ENCODE data around the gene CNIH2.
"Not testable (repeated sequence)": the region's sequence is repeated elsewhere in the genome, so short reads cannot be mapped to it uniquely, and the experiment has no call there.

The CNIH2 gene

GRCh38 chr11:66276619-66277018 is 1.4 kb upstream of the CNIH2 start:
- not testable (repeated sequence) for DNase-seq (ENCODE audit: low read depth in 2 of 2)

DNA sequence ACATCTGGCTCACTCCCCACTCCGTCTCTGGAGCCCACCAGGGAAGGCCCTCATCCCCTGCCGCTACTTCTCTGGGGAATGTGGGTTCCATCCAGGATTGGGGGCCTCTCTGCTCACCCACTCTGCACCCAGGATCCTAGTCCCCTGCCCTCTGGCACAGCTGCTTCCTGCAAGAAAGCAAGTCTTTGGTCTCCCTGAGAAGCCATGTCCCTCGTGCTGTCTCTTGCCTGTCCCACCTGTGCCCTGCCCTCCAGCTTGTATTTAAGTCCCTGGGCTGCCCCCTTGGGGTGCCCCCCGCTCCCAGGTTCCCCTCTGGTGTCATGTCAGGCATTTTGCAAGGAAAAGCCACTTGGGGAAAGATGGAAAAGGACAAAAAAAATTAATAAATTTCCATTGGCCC is 911 bp upstream of the CNIH2 start:
- not testable (repeated sequence) for DNase-seq (ENCODE audit: low read depth in 2 of 2)

GRCh38 chr11:66278363-66279091 is 552 bp downstream of the CNIH2 start:
- no peak for DNase-seq (ENCODE audit: low read depth in 2 of 2)

GRCh38 chr11:66279092-66279734 is 1.2 kb downstream of the CNIH2 start:
- no peak for DNase-seq (ENCODE audit: low read depth in 2 of 2)

DNA sequence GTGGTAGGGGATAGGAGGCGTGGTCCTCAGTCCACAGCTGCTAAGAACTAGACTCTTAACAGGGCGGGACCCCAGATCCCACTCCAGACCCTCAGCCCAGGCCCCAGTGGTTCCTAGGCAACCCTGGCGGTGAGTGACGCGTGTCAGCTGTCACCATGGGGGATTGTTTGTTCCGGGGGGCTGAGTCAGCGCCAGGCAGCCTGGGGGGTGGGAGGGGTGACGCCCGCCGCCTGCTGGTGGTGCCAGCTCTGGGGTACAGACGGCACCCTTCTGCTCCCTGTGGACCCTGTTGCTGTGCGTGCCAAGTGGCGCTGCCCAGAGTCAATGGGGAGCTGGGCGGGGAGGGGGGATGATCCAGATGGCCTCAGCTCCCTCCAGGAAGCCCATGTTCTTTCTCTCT is 2.5 kb downstream of the CNIH2 start:
- no peak for DNase-seq (ENCODE audit: low read depth in 2 of 2)

GRCh38 chr11:66281001-66281400 is 3.0 kb downstream of the CNIH2 start:
- DNase-seq (ENCODE audit: low read depth in 2 of 2) = no peak

DNA sequence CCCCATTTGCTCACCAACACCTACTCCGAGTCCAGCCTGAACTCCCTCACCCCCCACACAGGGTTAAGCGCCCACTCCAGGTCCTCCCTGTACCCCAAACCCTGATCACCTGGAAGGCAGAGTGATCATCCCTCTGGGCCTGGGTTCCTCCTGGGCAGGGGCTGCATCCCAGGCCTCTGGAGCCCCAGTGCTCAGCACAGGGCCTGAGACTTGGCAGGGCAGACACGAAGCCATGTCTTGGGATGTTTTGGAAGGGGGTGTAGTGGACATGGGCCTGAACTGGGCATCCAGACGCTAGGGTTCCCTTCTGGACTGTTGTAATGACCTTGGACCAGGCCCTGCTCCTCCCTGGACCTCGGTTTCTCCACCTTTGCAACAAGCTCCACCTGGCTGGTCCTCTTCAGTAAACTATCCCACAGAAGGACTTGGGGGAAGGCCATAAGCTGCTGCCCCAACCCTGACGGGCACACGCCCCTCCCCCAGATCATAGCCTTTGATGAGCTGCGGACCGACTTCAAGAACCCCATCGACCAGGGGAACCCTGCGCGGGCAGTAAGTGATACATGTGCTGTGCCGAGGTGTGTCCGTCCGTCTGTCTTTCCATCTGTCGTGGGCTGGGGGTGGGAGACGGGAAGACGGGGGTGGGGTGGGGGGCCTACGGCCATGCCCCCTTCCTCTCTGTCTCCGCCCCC is 3.9 kb downstream of the CNIH2 start:
- no peak for DNase-seq (ENCODE audit: low read depth in 2 of 2)

DNA sequence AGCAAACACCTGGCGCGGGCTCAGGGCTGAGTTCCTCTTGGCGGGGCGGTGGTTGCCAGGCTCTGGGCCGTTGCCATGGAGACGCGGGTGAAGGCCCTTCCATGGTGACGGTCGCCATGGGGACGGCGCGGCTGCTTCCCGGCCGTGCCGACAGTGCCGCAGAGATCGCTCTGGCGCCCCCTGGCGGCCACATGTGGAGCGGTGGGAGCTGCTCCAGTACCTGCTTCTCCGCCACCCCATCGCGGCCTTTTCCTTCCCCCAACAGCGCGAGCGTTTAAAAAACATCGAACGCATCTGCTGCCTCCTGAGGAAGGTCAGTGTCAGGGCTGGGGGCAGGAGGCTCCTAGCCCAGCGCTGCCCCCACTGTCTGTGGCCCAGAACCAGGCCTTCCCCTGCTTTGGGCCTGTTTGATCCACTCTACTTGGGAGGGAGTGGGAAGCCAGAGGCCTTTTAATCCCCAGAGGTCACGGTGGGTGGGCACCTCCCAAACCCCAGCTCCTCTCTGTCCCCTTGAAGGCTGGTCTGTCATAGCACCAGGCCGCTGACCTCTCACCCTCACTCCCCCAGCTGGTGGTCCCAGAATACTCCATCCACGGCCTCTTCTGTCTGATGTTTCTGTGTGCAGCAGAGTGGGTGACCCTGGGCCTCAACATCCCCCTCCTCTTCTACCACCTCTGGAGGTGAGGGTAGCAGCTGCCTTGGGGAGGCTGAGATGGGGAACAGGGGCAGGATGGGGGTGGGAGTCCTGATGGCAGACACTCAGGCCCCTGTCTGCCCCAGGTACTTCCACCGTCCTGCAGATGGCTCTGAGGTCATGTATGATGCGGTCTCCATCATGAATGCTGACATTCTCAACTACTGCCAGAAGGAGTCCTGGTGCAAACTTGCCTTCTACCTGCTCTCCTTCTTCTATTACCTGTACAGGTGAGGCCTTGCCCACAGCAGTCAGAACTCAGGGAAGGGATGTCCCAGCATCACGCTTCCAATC is 4.8 kb downstream of the CNIH2 start:
- peak; percentile 99 to 100 for DNase-seq (ENCODE audit: low read depth in 2 of 2)

- DNase-seq (ENCODE audit: low read depth in 2 of 2) = no peak
These were observed 5.6 kb downstream of the CNIH2 start for GRCh38 chr11:66283461-66284105.

DNA sequence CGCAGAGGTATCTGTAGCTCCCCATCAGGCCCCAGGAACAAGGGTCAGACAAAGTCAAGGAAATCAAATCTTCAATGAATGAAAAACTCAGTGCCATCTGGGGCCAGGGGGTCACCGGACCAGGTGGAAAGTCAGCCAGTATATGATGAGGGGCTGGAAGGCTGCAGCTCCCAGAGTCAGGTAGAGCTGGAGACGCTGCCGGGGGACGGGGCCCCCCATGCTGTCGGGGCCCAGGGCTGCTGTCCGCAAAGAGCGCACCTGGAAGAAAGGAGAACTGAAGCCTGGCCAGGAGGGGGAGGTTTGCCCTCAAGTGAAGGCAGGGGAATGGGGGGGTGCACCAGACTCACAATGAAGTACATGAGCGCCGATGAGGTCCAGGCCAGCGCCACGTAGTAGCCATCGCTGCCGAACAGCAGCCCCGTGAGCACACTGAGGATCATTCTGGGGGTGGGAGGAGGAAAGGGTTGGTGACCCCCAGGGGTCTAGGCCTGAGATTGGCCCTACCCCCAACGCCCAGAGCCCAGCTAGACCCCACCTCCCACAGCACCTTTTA is 6.6 kb downstream of the CNIH2 start:
- DNase-seq (ENCODE audit: low read depth in 2 of 2) = no peak

DNA sequence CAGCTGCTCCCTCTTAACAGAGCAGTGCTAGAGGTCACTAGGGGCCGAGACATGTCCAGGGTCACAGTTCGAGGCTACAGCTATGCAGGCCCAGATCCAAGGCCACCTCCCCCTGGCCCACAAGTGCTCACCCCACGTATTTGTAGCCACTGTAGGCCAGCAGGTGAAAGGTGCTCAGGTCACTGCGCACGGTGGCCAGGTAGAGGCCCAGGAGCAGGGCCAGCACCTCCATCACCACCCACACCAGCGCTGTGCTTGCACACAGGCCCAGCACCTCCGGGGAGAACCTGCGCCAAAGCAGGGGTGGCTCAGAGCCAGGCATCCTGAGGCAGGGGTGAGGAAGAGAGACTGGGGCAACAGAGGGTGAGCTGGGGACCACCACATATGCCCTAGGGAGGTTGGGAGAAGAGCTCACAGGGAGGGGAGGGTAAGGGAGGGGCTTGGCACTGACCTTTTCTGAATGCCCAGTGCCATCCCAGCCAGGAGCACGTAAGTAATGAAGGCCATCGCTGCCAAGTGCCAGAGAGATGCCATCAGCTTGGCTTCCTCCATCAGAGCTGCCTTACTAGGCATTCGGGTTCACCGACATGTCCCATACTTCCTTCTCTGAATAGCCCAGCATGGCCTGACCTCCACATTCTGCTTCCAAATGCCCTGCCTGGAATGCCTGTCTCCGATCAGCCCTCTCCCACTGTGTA is 7.4 kb downstream of the CNIH2 start:
- no peak for DNase-seq (ENCODE audit: low read depth in 2 of 2)

DNA sequence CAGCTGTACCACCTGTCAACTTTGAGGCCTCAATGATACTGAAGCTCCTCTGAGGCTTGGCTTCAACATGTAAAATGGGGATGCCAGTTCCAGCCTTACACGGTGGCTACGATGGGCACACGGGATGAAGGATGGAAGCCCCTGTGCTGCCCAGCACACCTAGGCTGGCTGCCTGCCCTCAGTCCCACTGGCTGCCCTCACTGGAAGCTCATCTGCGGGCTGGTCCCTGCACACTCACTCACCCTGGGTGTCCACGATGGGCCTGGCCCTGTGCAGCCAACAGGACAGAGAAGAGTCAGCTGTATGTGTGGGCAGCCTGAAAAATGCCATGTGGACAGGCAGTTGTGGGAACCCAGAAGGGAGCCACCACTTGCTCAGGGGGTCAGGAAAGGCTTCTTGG is 8.7 kb downstream of the CNIH2 start:
- no peak for DNase-seq (ENCODE audit: low read depth in 2 of 2)

DNA sequence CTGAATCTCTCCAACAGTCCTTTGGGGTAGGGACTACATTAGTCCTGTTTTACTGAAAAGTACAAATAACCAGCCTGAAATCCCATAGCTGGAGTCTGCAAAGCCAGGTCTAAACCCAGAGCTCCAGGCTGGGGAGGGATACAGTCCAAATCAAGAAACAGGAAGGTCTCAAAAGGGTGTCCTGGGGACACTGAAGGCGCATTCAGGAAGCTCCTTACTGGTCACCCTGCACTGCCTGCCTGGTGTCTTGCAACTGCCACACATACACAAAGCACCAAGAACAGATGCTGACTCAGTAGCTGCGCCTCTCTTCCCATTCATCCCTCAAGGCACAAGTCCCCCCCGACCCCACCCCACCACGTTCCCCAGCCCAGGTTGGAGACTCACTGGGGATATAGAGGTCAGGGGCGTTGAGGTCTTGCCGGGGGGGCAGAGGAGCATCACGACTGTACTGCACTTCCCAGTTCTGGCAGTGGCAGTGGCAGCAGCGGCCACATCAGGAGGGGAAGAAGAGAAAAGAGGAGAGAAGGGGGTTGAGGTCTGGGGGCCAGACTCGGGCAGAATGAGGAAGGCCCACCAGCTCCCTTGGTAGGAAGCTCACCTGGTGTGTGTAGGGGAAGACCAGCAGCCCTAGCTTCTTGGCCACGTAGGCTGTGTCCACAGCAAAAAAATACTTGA is 9.4 kb downstream of the CNIH2 start:
- no peak for DNase-seq (ENCODE audit: low read depth in 2 of 2)

- no peak for DNase-seq (ENCODE audit: low read depth in 2 of 2)
These were observed 10.1 kb downstream of the CNIH2 start for GRCh38 chr11:66287889-66288670.

- peak; percentile 93 to 98 for DNase-seq (ENCODE audit: low read depth in 2 of 2)
These were observed 10.9 kb downstream of the CNIH2 start, which contains the start of gene YIF1A for GRCh38 chr11:66288671-66289547. YIF1A (minus strand) TSS chr11:66289143; CDS start chr11:66288985, 158 bp downstream.

GRCh38 chr11:66289548-66290329 is 11.8 kb downstream of the CNIH2 start:
- peak; percentile 76 to 82 for DNase-seq (ENCODE audit: low read depth in 2 of 2)

DNA sequence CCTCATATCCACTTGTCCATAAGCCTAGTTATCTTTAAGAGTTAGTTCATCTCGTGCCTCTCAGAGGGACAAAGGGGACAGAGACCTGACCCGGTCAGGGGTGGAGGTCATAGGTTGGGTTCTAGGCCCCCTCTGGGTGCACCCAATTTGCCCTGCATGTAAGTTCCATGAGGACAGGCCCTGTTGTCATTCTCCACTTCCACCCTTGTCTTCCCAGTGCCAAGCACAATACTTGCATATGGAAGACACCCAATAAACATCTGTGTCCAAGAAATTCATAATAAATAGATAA is 12.3 kb downstream of the CNIH2 start:
- no peak for DNase-seq (ENCODE audit: low read depth in 2 of 2)
